ENCODE data around the gene ZWILCH.
"Not testable (repeated sequence)": the region's sequence is repeated elsewhere in the genome, so short reads cannot be mapped to it uniquely, and the experiment has no call there.

The ZWILCH gene

GRCh38 chr15:66587020-66587419 is 81.9 kb downstream of the ZWILCH start:
- DNase-seq = no peak

DNA sequence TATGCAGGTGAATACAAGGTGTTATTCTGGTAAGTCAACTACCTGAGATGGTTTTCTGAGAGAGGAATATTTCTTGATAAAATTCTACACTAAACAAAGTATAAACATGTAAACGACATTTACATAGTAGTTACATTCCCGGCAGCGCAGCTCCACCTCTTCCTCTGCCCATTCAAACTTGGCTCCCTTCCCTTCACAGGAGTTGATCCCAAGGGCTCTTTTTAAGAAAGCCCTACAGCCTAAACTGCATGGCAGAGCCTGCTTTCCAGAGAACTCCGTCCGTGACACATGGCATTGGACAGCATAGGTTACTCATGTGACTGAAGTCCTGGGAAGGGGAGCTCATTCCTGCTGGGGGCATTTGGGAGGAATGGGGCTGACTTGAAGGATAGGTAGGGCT is 82.6 kb downstream of the ZWILCH start:
- DNase-seq = no peak

GRCh38 chr15:66588537-66588936 is 83.4 kb downstream of the ZWILCH start:
- DNase-seq = no peak

GRCh38 chr15:66588971-66589370 is 83.8 kb downstream of the ZWILCH start:
- no peak for DNase-seq

DNA sequence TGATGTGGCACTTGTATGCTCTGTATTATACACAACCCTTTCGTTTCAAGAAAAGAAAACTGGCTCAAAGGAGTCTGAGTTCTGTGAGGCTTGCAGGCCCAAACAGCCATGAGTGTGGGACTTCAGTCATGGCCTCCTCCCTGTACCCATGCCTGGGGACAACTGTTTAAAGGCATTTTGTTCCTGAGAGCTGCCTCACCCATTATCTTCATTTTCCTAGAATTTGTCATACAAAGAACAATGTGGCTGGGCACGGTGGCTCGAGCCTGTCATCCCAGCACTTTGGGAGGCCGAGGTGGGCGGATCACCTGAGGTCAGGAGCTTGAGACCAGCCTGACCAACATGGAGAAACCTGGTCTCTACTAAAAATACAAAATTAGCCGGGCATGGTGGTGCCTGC is 84.3 kb downstream of the ZWILCH start:
- DNase-seq = not testable (repeated sequence)

DNA sequence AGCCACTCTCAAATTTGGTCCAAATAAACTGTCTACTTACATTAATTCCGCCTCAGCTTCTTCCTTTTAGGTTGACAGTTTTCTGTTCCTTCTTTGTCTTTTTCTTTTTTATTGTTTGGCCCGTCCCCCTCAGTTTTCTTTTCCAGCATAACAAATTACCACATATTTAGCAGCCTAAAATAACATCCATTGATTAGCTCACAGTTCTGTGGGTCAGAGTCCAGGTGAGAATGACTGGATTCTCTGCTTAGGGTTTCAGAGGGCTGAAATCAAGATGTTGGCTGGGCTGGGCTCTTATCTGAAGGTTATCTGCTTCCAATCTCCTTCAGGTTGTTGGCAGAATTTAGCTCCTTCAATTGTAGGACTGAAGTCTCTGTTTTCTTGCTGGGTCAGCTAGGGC is 85.3 kb downstream of the ZWILCH start:
- DNase-seq = no peak

- no peak for DNase-seq
These were observed 86.3 kb downstream of the ZWILCH start for GRCh38 chr15:66591322-66591862.

- no peak for DNase-seq
These were observed 87.5 kb downstream of the ZWILCH start for GRCh38 chr15:66592505-66593218.

DNA sequence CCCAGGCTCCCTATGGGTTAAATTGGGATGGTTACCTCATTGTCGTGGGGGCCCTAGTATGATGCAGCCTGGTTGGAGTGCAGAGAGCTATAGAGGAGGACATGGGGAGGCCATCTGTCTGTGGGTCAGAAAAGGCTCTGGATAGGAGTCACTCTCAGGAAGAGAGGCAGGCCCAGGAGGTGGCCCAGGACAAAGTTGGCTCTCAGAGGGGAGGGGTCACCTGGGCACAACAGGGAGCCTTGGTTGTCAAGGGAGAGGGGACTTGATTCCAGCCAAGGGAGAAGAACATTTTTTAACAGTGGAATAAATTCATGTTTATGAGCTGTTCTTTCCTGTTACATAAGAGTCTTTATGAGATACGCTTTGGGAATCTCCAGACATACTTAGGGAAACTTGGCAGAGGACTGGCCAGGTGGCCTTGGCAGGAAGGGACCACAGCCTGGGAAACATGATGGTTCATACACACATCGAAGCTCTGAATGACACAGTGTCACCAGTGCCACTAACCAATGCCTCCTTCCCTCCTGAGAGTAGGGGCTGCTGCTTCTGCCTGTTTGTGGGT is 88.2 kb downstream of the ZWILCH start:
- no peak for DNase-seq

DNA sequence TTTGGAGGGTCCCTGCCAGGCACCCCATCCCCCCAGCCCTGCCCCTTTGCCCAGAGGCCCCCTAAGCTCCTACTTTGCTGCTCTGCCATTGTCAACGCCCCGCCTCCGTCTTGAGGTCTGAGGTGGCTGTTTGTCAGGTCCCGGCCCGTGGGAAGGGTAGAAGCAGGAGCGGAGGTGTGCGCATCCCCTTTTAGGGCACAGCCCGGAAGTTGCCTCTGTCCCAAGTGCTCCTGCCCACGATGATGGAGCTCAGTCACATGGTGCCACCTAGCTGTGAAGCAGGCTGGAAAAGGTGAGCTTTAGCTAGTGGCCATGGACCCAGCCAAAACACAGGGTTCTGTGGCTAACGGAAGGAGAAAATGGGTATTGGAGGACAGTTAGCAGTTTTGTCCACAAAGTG is 89.2 kb downstream of the ZWILCH start:
- DNase-seq = no peak

- no peak for DNase-seq
These were observed 89.7 kb downstream of the ZWILCH start for GRCh38 chr15:66594836-66595235.

DNA sequence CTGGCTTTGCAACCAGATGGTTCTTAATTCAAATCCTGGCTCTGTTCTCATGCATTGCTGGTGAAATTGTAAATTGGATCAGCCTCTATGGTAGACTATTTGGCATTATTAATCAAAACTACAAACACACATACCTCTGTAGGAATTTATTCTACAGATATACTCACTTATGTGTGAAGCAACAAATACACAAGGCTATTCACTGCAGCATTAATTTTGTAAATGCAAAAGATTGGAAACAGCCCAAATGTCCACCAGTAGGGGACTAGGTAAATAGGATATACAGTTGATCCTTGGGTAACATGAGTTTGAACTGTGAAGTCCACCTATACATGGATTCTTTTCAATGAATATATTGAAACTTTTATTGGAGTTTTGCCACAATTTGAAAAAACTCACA is 90.2 kb downstream of the ZWILCH start:
- no peak for DNase-seq

DNA sequence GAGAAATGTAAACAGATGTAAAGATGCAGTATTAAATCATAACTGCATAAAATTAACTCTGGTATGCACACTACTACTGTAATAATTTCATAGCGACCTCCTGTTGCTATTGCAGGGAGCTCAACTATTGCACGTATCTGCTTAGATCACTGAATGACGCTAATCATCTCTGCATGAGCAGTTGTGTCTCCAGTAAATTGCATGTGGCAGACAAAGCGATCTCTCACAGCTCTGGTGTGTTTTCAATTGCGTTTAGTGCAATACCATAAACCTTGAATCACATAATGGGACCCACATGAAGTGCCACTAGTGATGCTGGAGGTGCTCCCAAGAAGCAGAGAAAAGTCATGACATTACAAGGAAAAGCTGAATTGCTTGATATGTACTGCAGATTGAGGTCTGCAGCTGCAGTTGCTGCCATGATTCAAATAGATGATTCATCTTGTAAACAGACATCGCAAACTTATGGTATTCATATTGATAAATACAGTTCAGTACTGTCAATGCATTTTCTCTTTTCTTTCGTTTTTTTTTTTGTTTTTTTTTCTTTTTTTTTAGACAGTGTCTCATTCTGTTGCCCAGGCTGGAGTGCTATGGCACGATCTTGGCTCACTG is 90.9 kb downstream of the ZWILCH start:
- no peak for DNase-seq

GRCh38 chr15:66598095-66598815 is 93.1 kb downstream of the ZWILCH start:
- DNase-seq = no peak

All from MV-4-11 (cell line).